Stimulated activated CD4-positive, alpha-beta T cell treated with anti-CD3 and anti-CD28 coated beads, Interleukin-12 subunit alpha, Interleukin-12 subunit beta, amount 100 ng/mL, for 4 hours (primary cell): ENCODE data around the gene CHMP2A.

Experiments used
- DNase-seq: peaks from one replicate; pipeline ENCODE4 v3.0.0-alpha.2; 2020

Gene CHMP2A

DNA sequence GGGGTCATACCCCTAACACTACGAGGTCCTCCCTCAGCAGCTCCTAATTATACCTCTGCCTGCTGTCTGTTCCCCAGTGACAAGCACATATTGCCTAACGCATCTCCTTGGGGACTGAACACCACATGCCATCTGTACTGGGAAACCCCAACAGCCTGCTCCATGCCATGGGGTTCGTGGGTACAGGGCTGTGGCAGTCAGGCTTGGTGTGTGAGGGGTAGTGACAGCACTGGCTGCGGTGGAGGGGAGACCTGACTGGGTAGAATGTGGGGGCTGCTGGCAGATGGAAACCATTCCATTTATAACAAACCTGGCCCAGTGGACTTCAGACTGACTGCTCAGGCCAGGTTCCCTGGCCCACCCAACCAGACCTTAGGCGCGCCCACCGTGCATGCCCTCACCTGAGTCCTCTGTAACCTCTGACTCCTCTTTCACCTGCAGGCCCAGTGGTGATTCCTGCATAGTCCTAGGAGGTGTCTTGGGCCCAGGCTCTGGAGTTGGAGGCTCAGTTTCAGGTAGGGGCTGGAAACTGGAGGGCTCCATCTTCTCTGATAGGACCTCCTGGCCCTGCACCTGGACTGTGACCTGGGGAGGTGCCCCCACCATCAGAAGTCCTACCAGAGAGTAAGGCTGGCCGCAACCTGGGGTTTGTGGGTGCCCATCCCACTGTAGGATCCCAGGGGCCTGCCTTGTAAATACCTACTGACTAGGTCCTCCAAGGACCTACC lies 15.2 kb upstream of the CHMP2A start:
- DNase-seq, result no peak

DNA sequence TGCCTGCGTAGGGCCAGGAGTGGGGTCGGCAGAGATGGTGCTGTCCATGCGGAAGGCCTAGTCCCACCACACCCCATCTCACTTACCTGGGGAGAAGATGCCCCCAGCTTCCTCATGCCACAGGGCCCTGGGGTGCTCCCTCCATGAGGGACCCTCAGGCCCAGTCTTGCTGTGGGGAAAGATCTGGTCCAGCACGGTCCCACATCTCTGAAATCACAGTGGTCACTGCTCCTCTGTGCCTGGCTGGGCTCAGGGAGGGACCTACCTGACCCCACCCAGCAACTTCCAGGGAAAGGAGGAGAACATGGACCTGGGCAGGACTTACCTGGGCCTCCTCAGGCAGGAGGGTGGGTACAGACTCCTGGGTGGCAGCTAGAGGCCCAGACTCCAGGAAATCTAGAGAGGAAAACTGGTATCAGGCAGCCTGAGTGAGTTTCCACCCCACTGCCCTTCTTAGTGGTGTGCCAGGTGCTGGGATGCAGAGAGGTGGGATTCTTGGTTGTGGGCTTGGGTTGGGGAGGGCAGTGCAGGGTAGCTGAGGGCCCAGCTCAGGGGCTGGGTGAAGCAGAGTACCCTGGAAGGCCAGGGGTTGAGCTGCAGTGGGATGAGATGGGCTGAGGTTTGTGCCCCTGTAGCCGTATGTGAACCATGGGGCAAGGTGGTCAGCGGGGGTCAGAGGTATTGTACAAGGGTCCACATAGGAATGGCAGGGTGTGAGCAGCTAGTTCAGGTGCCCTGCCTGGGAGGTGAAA lies 14.5 kb upstream of the CHMP2A start:
- no peak for DNase-seq

DNA sequence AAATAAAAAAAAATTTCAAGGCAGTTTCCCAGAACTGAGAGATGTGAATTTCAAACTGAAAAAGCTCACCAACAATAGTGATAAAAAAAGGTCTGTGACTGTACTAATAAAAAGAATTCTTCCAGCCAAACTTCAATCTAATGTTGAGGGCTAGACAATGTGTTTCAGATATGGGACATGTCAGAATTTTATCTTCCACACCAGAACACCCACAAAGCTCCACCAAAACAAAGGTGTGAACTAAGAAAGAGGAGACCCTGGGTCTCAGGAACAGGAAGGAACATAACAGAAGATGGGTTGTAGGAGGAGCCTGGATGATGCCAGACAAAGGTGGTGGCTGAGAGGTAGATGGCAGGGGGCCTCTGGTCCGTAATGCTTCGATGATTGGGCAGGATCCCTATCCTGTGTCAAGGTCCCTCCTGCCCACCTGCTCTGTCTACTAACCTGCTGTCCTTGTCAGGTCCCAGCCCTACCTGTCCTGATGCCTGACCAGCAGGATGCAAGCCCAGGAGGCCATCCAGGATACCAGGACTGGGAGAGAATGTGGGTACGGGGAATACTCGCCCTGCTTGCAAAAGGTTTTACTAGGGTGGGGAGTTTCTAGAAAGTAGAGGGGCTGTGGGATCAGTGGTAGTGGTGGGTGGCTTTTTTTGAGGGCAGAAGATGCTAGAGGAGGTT lies 13.7 kb upstream of the CHMP2A start:
- DNase-seq, result no peak

DNA sequence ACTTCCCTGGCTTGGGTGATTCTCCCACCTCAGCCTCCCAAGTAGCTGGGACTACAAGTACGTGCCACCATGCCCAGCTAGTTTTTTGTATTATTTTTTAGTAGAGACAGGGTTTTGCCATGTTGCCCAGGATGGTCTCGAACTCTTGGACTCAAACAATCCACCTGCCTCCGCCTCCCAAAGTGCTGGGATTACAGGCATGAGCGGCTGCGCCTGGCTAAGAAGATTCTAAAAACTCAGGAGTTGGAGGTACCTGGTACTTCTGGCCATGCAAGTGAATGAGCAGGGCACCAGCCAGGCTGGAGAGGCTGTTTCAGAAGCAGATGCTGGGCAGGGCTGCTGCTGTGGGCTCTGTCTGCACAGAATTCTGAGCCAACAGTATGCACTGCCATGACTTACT lies 12.1 kb upstream of the CHMP2A start:
- DNase-seq, result no peak

DNA sequence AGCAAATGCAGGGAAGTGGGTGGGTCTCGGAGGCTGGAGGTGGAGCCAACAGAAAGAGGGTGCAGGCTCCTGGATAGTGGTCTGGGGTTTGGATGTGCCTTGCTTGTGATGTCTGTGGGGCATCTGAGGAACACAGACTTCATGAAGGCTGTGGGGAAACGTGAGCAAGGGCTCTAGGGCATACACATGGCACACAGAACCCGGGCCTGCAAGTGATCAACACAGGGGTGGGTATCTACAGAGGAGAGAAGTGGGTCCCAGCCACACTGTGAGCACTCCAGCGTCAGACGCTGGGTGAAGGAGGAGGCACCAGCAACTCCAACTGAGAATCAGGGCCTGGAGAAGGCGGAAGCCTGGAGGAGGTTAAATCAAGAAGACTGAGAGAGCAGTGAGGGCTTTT lies 8.9 kb upstream of the CHMP2A start:
- no peak for DNase-seq

DNA sequence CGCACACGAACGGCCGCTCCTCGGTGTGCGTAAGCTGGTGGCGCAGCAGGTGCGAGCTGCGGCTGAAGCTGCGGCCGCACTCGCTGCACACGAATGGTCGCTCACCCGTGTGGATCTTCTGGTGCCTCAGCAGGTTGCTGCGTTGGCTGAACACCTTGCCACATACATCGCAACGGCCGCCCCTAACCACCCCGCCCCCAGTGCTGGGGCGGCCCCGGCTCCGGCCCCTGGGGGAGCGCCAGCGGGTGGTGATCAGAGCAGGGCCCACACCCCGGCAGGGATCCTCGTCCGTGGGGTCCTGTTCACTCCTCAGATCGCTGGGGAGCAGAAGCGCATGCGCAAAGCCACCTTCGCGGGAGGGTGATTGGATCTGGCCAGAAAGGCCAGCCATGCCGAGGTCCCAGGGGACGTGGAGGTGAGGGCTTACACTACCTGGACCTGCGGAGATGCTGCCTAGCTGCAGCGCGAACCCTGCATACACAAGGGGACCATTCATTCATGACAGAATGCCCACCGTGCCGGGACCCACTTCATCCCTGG lies 8.2 kb upstream of the CHMP2A start:
- peak; percentile 47 for DNase-seq

DNA sequence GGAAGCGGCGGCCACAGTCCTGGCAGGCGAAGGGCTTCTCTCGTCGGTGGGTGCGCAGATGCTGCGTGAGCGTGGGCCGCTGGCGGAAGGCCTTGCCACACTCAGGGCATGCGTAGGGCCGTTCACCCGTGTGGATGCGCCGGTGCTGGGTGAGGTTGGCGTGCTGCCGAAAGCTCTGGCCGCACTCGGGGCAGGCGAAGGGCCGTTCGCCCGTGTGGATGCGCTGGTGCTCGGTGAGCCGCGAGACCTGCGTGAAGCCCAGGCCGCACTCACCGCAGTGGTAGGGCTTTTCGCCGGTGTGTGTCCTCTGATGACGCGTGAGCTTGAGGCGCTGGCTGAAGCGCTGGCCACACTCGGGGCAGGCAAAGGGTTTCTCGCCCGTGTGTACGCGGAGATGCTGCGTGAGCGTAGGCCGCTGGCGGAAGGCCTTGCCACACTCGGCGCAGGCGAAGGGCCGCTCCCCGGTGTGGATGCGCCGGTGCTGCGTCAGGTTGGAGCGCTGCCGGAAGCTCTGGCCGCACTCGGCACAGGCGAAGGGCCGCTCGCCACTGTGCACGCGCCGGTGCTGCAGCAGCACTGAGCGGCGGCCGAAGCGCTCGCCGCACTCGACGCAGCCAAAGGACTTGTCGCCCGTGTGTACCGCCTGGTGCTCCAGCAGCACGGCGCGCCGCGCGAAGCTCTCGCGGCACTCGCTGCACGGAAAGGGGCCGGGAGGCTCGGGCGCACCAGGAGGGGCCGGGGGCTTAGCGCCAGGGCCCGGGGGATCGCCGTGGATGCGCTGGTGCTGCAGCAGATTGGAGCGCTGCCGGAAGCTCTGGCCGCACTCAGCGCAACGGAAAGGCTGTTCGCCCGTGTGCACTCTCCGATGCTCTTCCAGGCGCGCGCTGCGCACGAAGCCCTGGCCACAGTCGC lies 7.5 kb upstream of the CHMP2A start:
- DNase-seq, result peak; percentile 48

DNA sequence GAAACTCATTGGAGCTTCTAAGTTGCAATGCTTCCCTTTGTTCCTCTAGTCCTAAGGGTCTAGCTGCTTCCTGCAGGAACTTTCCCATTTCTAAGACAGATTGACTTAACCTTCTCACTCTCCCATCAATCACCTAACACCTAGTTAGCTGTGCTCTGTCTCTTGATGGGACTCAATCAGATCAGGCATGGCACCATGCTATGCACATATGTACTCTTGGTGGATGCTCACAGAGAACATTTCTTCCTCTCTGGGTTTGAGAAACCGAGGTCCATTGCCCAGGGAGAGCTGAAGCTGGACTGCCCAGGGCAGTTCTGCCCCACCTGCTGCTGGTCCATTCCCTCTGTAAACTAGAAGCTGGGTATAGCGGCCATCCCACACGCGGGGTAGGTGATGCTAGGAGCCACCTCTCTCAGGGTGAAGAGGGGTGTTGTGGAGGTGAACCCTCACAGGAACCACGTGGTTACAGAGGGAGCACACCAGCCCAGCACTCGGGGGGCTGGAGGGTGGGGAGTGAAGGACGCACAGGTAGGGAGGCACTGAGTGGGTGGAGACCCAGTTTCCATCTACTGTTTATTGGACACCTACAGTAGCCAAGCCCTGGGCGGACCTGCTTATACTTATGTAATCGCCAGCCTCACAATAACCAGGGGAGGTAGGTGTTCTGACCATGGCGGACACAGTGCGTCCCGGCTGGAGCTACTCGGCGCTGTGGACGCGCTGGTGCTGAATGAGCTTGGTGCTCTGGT lies 6.6 kb upstream of the CHMP2A start:
- no peak for DNase-seq

DNA sequence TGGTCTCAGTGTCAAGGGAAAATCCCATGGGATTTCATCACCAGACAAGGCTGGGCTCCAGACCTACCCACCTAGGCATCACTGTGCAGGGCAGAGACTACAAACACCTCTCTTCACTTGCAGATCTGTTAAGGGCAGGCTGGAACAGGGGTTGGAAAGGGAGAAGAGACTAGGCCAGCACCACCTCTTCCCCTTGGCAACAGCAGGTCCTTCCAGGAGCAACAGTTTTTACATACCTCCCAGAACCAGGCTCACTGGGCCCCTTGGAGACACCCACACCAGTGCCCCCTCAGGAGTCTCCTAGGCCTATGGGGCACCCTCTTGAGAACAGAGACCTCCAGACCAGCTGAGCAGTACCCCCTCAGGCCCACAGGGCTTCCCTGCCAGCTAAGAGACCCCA lies 6.0 kb upstream of the CHMP2A start:
- DNase-seq, result no peak

DNA sequence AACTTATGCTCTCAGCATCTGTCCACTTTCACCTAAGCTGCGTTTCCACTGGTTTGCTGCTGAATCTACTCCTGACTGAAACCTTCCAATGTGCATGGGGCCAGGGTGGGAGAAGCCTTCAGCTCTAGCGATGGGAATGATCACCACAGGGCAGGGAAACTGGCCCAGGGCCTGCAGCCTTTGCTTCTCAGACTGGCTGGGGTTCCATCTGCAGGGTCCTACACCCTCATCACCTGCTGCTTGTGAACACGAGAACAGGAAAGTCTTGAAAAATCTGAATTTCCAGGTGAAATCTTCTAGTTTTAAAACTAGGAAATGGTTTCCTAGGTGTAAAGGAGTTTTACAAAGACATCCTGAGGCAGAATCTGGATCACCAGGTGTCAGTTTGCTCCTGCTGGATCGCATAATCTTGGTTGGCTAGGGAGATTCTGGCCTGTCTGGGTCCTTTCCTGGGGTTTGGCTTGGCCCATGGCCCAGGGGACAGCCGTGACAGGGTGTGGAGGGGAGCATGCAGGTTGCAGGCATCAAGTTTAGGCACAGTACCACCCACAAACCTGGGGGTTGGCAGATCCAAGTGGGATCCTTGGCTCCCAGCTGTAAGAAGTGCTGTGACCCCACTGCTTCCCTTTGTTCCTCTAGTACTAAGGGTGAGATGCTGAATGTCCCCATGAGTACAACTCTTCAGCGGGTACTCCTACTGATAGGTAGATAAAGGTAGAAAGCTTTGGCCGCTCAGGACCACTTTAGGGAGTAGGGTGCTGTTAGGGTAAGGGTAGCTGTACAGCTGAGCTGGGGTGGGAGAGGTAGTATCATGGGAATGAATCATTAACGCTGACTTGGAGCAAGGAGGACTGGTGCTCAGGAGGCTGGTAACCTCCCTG lies 5.3 kb upstream of the CHMP2A start:
- no peak for DNase-seq

DNA sequence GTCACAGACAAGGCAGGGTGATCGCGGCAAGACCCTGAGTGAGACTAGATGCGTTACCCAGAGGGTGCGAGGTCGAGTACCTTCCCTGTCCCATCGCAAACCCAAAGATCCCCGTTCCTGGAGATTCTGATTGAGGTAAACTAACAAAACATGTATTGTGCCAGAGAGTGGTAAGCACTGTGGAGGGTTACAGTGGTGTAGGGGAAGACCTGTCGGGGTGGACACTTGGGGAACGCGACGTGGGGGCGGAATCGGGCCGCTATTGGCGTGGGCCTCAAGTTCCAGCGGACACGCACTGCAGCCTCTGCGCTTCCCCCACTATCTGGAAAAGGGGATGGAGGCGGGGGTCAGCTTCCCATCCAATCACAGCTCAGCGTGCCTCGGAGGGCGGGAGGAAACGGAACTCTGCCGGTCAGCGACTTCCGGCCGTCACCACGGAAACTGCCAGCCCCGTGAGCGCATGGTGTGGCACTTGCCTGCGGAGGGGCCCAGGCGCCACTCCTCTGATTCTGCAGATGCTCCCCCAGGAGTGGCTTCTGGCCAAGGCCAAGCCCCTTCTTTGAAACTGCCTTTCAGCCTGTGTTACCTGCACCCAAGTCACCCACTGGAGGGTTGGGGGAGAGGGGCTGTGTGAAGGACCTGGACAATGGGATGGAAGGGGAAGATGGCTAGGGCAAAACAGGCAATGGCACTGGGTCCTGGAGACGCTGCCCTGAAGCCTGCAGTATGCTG lies 4.5 kb upstream of the CHMP2A start:
- DNase-seq, result peak; percentile 66

DNA sequence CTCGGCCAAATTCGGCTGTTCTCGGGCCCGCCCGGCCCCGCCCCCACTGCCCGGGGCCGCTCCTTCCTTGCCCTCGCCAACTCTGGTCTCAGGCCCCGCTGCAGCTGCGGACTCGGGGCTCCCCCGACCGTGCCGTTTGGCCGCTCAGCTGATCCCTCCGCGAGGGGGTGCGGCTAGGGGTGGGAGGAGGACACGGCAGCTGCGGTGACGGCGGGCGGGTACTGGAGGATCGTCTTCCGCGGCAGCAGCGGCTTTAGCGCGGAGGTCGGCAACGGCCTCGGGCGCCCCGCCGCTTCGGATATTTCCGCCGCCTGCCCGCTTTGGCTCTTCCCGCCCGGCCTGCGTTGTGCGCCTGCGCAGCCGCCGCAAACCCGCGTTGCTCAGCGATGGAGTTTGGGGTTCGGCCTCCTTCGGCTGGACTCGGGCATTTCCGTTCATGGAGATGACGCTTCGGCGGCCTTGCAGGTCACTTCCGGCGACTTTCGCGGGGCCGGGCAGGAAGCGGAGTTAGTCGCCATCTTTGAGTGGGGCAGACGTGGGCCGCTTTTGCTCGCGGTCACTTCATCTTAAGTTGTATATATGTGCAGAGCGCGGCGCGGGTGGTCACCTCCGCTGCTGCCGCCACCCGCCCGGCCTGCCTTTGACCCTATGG lies 3.8 kb upstream of the CHMP2A start:
- peak; percentile 100 for DNase-seq

DNA sequence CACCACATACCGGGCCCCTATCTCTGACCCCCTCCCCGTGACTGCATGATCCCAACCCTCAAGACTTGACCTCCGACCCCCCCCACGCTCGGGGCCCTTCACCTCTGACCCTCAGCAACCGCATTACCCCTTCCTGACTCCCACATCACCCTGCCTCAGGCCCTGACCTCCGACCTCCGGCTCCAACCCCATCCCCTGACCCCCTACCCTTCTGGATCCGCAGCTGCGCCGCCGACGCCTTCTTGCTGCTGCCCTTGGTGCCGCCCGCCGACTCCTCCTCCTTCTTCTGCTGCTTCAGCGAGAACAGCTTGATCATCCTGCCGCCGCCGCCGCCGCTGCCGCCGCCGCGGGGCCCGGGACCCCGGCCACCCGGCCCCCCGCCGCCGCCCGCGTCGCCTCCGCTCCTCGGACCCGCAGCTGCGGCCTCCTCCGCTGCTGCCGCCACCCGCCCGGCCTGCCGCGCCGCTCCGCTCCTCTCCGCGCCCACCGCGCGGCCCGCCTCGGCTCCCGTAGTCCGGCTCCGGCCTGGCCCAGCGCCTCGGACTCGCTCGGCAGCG lies 3.2 kb upstream of the CHMP2A start, which contains the start of gene UBE2M:
Gene UBE2M, minus strand, starts transcription at position 546 of the 557 bp plus-strand sequence. Its CDS starts 230 bp downstream, at position 316.
- no peak for DNase-seq

DNA sequence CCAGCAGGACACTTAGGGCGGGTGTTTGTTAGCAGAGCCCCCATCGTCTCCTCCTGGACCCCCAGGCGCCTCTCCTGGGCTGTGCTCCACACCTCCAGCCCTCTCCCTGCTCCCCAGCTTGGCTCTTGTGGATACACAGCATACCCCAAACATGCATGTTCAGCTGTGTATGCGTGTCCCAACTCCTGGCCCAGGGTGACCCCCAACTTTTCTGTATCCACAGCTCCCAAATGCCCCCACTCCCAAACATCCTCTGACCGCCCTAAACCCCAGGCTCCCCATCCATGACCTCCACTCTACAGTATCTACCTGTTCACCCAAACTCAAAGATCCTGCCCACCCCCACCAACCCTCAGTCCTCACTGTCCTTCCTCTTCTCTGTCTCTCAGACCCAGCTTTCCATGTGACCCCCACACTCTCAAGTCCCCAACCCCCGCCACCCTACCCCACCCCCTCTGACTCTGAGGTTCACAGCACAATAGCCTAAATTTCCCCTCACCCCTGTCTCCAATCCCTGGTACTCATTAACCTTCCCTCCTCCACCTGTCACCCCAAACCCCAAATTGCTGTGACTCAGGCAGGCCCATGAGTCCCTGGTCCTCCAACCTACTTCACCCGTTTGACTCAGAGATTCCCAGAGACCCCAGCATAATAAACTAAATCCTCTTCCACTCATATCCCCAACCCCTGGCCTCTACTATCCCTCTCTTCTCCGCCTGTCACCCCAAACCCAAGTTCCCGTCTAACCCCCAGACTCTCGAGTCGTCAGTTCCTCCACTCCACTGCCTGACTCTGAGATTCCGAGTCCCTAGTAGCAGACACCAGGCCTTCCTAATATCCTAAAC lies 2.5 kb upstream of the CHMP2A start:
- DNase-seq, result no peak

DNA sequence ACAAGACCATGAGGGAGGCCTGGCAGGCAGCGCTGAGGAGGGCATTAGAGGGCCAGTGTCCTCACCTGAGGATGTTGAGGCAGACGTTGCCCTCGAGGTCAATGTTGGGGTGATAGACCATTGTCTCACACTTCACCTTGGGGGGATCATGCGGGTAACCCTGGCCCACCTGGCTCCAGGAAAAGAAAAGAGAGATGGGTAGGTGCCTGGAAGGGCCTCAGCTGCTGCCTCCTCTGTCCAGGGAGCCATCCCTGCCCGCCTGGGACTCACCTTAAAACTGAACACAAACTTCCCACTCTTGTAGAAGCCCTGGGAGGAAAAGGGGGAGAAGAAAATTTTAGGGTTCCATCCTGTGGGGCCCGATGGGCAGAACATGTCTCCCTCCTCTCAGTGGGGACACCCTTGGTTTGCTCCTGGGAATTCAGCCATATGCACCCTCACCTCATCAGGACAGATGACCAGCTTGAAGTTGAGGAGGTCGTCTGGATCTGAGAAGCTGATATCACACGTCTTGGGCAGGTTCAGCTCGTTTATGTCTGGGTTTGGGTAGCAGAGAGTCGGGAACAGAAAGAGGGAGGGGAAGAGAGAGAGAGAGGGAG lies 1.8 kb upstream of the CHMP2A start:
- DNase-seq, result no peak

DNA sequence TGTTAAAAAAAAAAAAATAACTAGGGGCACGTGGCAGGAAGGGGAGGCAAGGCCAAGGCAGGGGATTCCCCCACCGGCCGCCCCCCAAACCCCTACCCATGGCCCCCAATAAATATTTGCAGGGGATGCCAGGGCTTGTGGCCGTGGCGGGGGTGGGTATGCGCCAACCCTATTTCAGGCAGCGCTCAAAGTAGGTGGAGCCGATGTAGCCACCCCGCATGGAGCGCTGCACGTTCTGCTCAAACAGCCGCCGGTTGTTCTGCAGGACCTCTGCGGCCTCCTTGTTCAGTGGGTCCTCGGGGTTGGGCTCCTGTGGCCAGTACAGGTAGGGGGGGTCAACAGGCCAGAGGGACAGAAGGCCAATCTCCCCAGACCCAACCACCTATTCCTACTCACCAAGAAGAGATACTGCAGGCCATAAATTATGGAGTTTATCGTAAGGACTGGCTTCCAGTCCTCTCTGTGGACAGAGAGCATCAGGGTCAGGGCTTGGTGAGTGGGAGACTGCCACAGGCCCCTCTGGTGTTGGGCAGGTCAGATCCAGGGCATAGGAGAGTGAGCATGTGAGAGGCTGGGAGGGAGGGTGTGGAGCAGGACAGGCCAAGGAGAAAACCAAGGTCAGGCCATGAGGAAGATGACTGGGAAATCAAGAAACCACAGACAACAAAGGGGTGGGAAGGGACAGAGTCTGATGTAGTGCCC lies 1.2 kb upstream of the CHMP2A start:
- DNase-seq, result no peak

DNA sequence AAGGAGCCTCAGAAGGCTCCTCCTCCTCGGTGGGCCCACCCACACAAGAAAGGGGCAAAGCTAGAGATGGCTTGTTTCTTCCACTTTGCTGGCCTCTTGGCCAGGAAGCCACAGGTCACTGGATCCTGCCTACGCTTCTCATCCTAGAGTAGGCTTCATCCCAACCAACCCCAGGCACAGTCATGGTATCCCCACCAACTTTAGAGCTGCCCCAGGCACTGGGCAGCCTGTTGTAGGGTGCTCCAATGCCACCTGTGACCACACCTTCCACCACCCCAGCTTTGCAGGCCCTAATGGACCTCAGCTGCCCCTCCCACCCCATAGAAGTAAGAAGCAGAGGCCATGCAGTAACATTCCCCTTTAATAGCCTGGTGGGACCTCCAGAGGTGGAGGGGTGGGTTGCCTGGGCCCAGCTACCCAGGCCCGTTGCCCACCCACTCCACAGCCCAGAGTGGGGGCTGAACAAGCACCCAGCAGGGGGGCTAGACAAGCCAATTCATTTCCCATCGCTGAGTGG lies 522 bp upstream of the CHMP2A start:
- DNase-seq, result no peak
